NCI-H748 treated with DMSO at 0.1 percent for 48 hours (cell line): ENCODE measurements around the gene CCSER1.
"Not testable (repeated sequence)": the region's sequence is repeated elsewhere in the genome, so short reads cannot be mapped to it uniquely, and the experiment has no call there.

Source experiments
- DNase-seq: peaks from one replicate; lab custom pipeline; 2025; lab: John Stamatoyannopoulos, UW

CCSER1 gene

GRCh38 chr4:91170768-91171167 is 1043.6 kb downstream of the CCSER1 start:
- no peak for DNase-seq

GRCh38 chr4:91171217-91171616 is 1044.0 kb downstream of the CCSER1 start:
- DNase-seq: no peak

- DNase-seq: not testable (repeated sequence)
Observed at GRCh38 chr4:91185061-91185460, 1057.9 kb downstream of the CCSER1 start.

GRCh38 chr4:91198951-91199350 is 1071.8 kb downstream of the CCSER1 start:
- DNase-seq: no peak

GRCh38 chr4:91207535-91207934 is 1080.3 kb downstream of the CCSER1 start:
- no peak for DNase-seq

- DNase-seq: no peak
Observed at GRCh38 chr4:91212211-91212610, 1085.0 kb downstream of the CCSER1 start.

GRCh38 chr4:91217831-91218403 is 1090.7 kb downstream of the CCSER1 start:
- not testable (repeated sequence) for DNase-seq

- DNase-seq: no peak
Observed at GRCh38 chr4:91220315-91220714, 1093.1 kb downstream of the CCSER1 start.

- no peak for DNase-seq
Observed at GRCh38 chr4:91222014-91222413, 1094.8 kb downstream of the CCSER1 start.

GRCh38 chr4:91226867-91227266 is 1099.7 kb downstream of the CCSER1 start:
- no peak for DNase-seq

- DNase-seq: no peak
Observed at GRCh38 chr4:91228659-91229058, 1101.5 kb downstream of the CCSER1 start.

GRCh38 chr4:91233164-91233563 is 1106.0 kb downstream of the CCSER1 start:
- no peak for DNase-seq

GRCh38 chr4:91243132-91243531 is 1115.9 kb downstream of the CCSER1 start:
- DNase-seq: no peak

- no peak for DNase-seq
Observed at GRCh38 chr4:91256043-91256442, 1128.8 kb downstream of the CCSER1 start.

GRCh38 chr4:91256751-91257150 is 1129.6 kb downstream of the CCSER1 start:
- DNase-seq: no peak

GRCh38 chr4:91257721-91258120 is 1130.5 kb downstream of the CCSER1 start:
- DNase-seq: no peak

GRCh38 chr4:91258326-91258725 is 1131.1 kb downstream of the CCSER1 start:
- no peak for DNase-seq

- no peak for DNase-seq
Observed at GRCh38 chr4:91267543-91267942, 1140.3 kb downstream of the CCSER1 start.

GRCh38 chr4:91268481-91268880 is 1141.3 kb downstream of the CCSER1 start:
- DNase-seq: not testable (repeated sequence)

GRCh38 chr4:91268913-91269312 is 1141.7 kb downstream of the CCSER1 start:
- no peak for DNase-seq

- no peak for DNase-seq
Observed at GRCh38 chr4:91279899-91280298, 1152.7 kb downstream of the CCSER1 start.

GRCh38 chr4:91280551-91281290 is 1153.5 kb downstream of the CCSER1 start:
- no peak for DNase-seq

GRCh38 chr4:91282217-91282616 is 1155.0 kb downstream of the CCSER1 start:
- no peak for DNase-seq

GRCh38 chr4:91283726-91284230 is 1156.6 kb downstream of the CCSER1 start:
- DNase-seq: no peak
